ENCODE measurements around the gene SERPINA3.

GRCh38 chr14:94588311-94588710 is 23.9 kb upstream of the SERPINA3 start:
- TF ChIP-seq TAF1 (IDR thresholded peaks at IDR 0.05; ENCODE audit: borderline replicate concordance, low read depth, low read length), result no peak
- TF ChIP-seq POLR2A (IDR thresholded peaks at IDR 0.05; ENCODE audit: low read depth, low read length), result no peak
